Tibial nerve (tissue), 4 donors: ENCODE results near the gene CCDC149. TPM values are rescaled to one million over a fixed set of nuclear protein-coding genes. Genes with fewer than 3 reads are reported as not detected.

Experiments
- DNase-seq, 2 donors: peaks; one replicate each; pipeline ENCODE4 v3.0.0-alpha.2; 2019; ENCODE audit warnings: low spot score in 2 of 2
- H3K27ac ChIP-seq, 4 donors: fragments of 200-600 bp; sonication (generic) in 3 of 4; one replicate each; pipeline ENCODE4 v1.5.1; 2017 to 2019; ENCODE audit warnings: mild to moderate bottlenecking in 1 of 4
- H3K27me3 ChIP-seq, 2 donors: fragments of 200-600 bp; sonication (generic) in 1 of 2; one replicate each; pipeline versions ENCODE4 v1.5.1 to v1.6.0; 2017 to 2019
- H3K36me3 ChIP-seq, 3 donors: fragments of 200-600 bp; sonication (generic); one replicate each; pipeline ENCODE4 v1.5.1; 2018 to 2019
- H3K4me1 ChIP-seq, 4 donors: fragments of 200-600 bp; sonication (generic) in 3 of 4; one replicate each; pipeline ENCODE4 v1.5.1; 2017 to 2019
- H3K4me3 ChIP-seq, 4 donors: fragments of 200-600 bp; sonication (generic) in 3 of 4; one replicate each; pipeline ENCODE4 v1.5.1; 2017 to 2019; ENCODE audit warnings: mild to moderate bottlenecking in 1 of 4, moderate library complexity in 1 of 4
- H3K9me3 ChIP-seq, 4 donors: fragments of 200-600 bp; sonication (generic) in 3 of 4; one replicate each; pipeline ENCODE4 v1.5.1; 2017 to 2019
- CTCF ChIP-seq, 5 experiments: fragments of 200-600 bp in 3 of 5; fragments of 450-650 bp in 2 of 5; sonication (generic) in 3 of 5; IDR thresholded peaks; one replicate each; pipeline ENCODE4 v1.5.1; 2016 to 2019; ENCODE audit warnings: antibody characterized with exemption in 5 of 5, mild to moderate bottlenecking in 3 of 5, moderate library complexity in 2 of 5
- EP300 ChIP-seq, 2 donors: sonication (generic); formaldehyde crosslinking; IDR thresholded peaks; one replicate each; pipeline ENCODE4 v1.6.1; 2017; ENCODE audit warnings: antibody characterized with exemption in 2 of 2, mild to moderate bottlenecking in 1 of 2
- POLR2A ChIP-seq, 2 donors: fragments of 450-650 bp; IDR thresholded peaks; one replicate each; pipeline ENCODE4 v1.6.1; 2017; ENCODE audit warnings: antibody characterized with exemption in 2 of 2, mild to moderate bottlenecking in 2 of 2, moderate library complexity in 2 of 2
- WGBS, 2 donors: methylation state at CpG; one replicate each; pipeline ENCODE4 v1.1.5; 2018; 5-methylcytosine and 5-hydroxymethylcytosine counted together
- total RNA-seq, 4 donors: library from RNA; depleted of rRNA; stranded (reverse); fragments of >200 nt; gene quantifications; one replicate each; pipeline ENCODE4 v1.1.0, GENCODE V29; 2016

CCDC149 gene
- total RNA-seq, 4 donors from 2014 or later = 12.2 to 31.2 (median 15.3) TPM

- peaks cover 0 to 12% (median 0%) of the 10 kb centered on the region in 4 donors for H3K9me3 ChIP-seq
- TF ChIP-seq CTCF (IDR thresholded peaks at IDR 0.05) (no peak), POLR2A (IDR thresholded peaks at IDR 0.05) (no peak), EP300 (IDR thresholded peaks at IDR 0.05) (no peak)
- no peak for DNase-seq
- peaks cover 0 to 5% (median 0%) of the 10 kb centered on the region in 3 donors for H3K36me3 ChIP-seq
- no peak overlapping the region for H3K4me3 ChIP-seq
- H3K27ac ChIP-seq = no peak overlapping the region
- no peaks in the 10 kb centered on the region for H3K27me3 ChIP-seq
- H3K4me1 ChIP-seq = no peaks in the 10 kb centered on the region
Observed at GRCh38 chr4:24949970-24950369, 37.1 kb upstream of the CCDC149 start.

- 71 to 82% methylated on average over 1 of the region's 1 CpG for WGBS, 2 donors
Observed at GRCh38 chr4:24937917-24938281, 25.1 kb upstream of the CCDC149 start.

GRCh38 chr4:24937176-24937916 lies 24.5 kb upstream of the CCDC149 start:
- H3K36me3 ChIP-seq = no peaks in the 10 kb centered on the region
- H3K4me1 ChIP-seq = no peaks in the 10 kb centered on the region
- 80 to 87% methylated on average over 5 of the region's 5 CpGs for WGBS, 2 donors
- no peak overlapping the region for H3K4me3 ChIP-seq
- DNase-seq = no peak
- TF ChIP-seq POLR2A (IDR thresholded peaks at IDR 0.05) (no peak), EP300 (IDR thresholded peaks at IDR 0.05) (no peak), CTCF (IDR thresholded peaks at IDR 0.05) (no peak)
- no peaks in the 10 kb centered on the region for H3K27me3 ChIP-seq
- no peak overlapping the region for H3K27ac ChIP-seq
- peaks cover 0 to 46% (median 0%) of the 10 kb centered on the region in 4 donors for H3K9me3 ChIP-seq

More at GRCh38 chr4:24937917-24938281, 25.1 kb upstream of the CCDC149 start:
- TF ChIP-seq POLR2A (IDR thresholded peaks at IDR 0.05) = no peak
- no peak for TF ChIP-seq EP300 (IDR thresholded peaks at IDR 0.05)
- TF ChIP-seq CTCF (IDR thresholded peaks at IDR 0.05) = no peak
- no peak overlapping the region for H3K4me3 ChIP-seq
- H3K9me3 ChIP-seq = peaks cover 0 to 42% (median 0%) of the 10 kb centered on the region in 4 donors
- H3K4me1 ChIP-seq = no peaks in the 10 kb centered on the region
- no peaks in the 10 kb centered on the region for H3K36me3 ChIP-seq
- no peak overlapping the region for H3K27ac ChIP-seq
- no peak for DNase-seq
- H3K27me3 ChIP-seq = no peaks in the 10 kb centered on the region

- H3K27me3 ChIP-seq = no peaks in the 10 kb centered on the region
- WGBS, 2 donors = 94% methylated on average over 2 of the region's 2 CpGs
- H3K4me1 ChIP-seq = no peaks in the 10 kb centered on the region
- no peaks in the 10 kb centered on the region for H3K36me3 ChIP-seq
- DNase-seq = no peak
- H3K27ac ChIP-seq = no peak overlapping the region
- peaks cover 0 to 46% (median 0%) of the 10 kb centered on the region in 4 donors for H3K9me3 ChIP-seq
- TF ChIP-seq EP300 (IDR thresholded peaks at IDR 0.05) = no peak
- no peak for TF ChIP-seq POLR2A (IDR thresholded peaks at IDR 0.05)
- TF ChIP-seq CTCF (IDR thresholded peaks at IDR 0.05) = no peak
- no peak overlapping the region for H3K4me3 ChIP-seq
Observed at GRCh38 chr4:24935856-24936255, 23.0 kb upstream of the CCDC149 start.

GRCh38 chr4:24934311-24934710 lies 21.5 kb upstream of the CCDC149 start:
- H3K36me3 ChIP-seq = no peaks in the 10 kb centered on the region
- TF ChIP-seq CTCF (IDR thresholded peaks at IDR 0.05) = no peak
- TF ChIP-seq POLR2A (IDR thresholded peaks at IDR 0.05) = no peak
- no peak for TF ChIP-seq EP300 (IDR thresholded peaks at IDR 0.05)
- no peak overlapping the region for H3K4me3 ChIP-seq
- peaks cover 0 to 40% (median 0%) of the 10 kb centered on the region in 4 donors for H3K9me3 ChIP-seq
- H3K27ac ChIP-seq = no peak overlapping the region
- H3K4me1 ChIP-seq = no peaks in the 10 kb centered on the region
- no peaks in the 10 kb centered on the region for H3K27me3 ChIP-seq
- no peak for DNase-seq
